HS-5 (cell line): ENCODE data around the gene CRNKL1.
A peak's percentile ranks its signal among the peaks of the same experiment; 100 is the strongest.
"Not testable (repeated sequence)": the region's sequence is repeated elsewhere in the genome, so short reads cannot be mapped to it uniquely, and the experiment has no call there.

Source experiments
- DNase-seq: peaks from one replicate; pipeline ENCODE4 v3.0.0-alpha.2; 2012; ENCODE audit warnings: low read depth

CRNKL1 gene

GRCh38 chr20:20005342-20005741 lies 46.9 kb downstream of the CRNKL1 start:
- DNase-seq, result no peak

- not testable (repeated sequence) for DNase-seq
These were observed 48.3 kb downstream of the CRNKL1 start for GRCh38 chr20:20003955-20004322.

GRCh38 chr20:20003031-20003954 lies 49.0 kb downstream of the CRNKL1 start:
- DNase-seq, result no peak

GRCh38 chr20:20002101-20002998 lies 49.9 kb downstream of the CRNKL1 start:
- no peak for DNase-seq

GRCh38 chr20:20000211-20000968 lies 51.9 kb downstream of the CRNKL1 start:
- DNase-seq, result no peak

GRCh38 chr20:19998990-19999705 lies 53.1 kb downstream of the CRNKL1 start:
- DNase-seq, result no peak

GRCh38 chr20:19996917-19997316 lies 55.3 kb downstream of the CRNKL1 start:
- no peak for DNase-seq

- no peak for DNase-seq
These were observed 56.0 kb downstream of the CRNKL1 start for GRCh38 chr20:19996222-19996621.

- no peak for DNase-seq
These were observed 56.9 kb downstream of the CRNKL1 start for GRCh38 chr20:19995220-19995863.

GRCh38 chr20:19993958-19994669 lies 58.2 kb downstream of the CRNKL1 start:
- DNase-seq, result no peak

- peak; percentile 97 for DNase-seq
These were observed 59.0 kb downstream of the CRNKL1 start for GRCh38 chr20:19992996-19993908.

GRCh38 chr20:19991854-19992253 lies 60.4 kb downstream of the CRNKL1 start:
- no peak for DNase-seq

- DNase-seq, result no peak
These were observed 61.0 kb downstream of the CRNKL1 start for GRCh38 chr20:19991308-19991707.

- DNase-seq, result no peak
These were observed 61.4 kb downstream of the CRNKL1 start for GRCh38 chr20:19990850-19991249.

- no peak for DNase-seq
These were observed 65.2 kb downstream of the CRNKL1 start for GRCh38 chr20:19987046-19987445.

- DNase-seq, result no peak
These were observed 65.8 kb downstream of the CRNKL1 start for GRCh38 chr20:19986419-19986818.
